GM21576 (cell line): ENCODE measurements around the gene EXOC1L.

Source experiments
- ATAC-seq: cut with Tn5 transposase; IDR thresholded peaks from one replicate; pipeline ENCODE4 v1.9.1; 2021; ENCODE audit warnings: mild to moderate bottlenecking, moderate library complexity; ENCODE audit not compliant: unreplicated experiment

The EXOC1L gene

GRCh38 chr4:55819634-55820033 lies at the start of gene EXOC1L:
EXOC1L (plus strand) TSS chr4:55819790; CDS start chr4:55820027, 237 bp downstream.
- ATAC-seq = no peak

GRCh38 chr4:55770662-55771061 lies 48.9 kb upstream of the EXOC1L start:
- no peak for ATAC-seq

- no peak for ATAC-seq
These were observed 38.2 kb upstream of the EXOC1L start for GRCh38 chr4:55781341-55781740.

- ATAC-seq = no peak
These were observed 37.8 kb upstream of the EXOC1L start for GRCh38 chr4:55781812-55782211.

GRCh38 chr4:55783584-55783983 lies 36.0 kb upstream of the EXOC1L start:
- ATAC-seq = no peak

- no peak for ATAC-seq
These were observed 34.8 kb upstream of the EXOC1L start for GRCh38 chr4:55784747-55785146.

- no peak for ATAC-seq
These were observed 27.9 kb upstream of the EXOC1L start for GRCh38 chr4:55791666-55792065.

GRCh38 chr4:55793479-55793878 lies 26.1 kb upstream of the EXOC1L start:
- ATAC-seq = no peak

GRCh38 chr4:55794053-55794452 lies 25.5 kb upstream of the EXOC1L start:
- no peak for ATAC-seq

- ATAC-seq = no peak
These were observed 24.2 kb upstream of the EXOC1L start for GRCh38 chr4:55795341-55795740.

GRCh38 chr4:55801498-55801897 lies 18.1 kb upstream of the EXOC1L start:
- no peak for ATAC-seq

- no peak for ATAC-seq
These were observed 12.0 kb upstream of the EXOC1L start for GRCh38 chr4:55807556-55807955.

- no peak for ATAC-seq
These were observed 11.4 kb upstream of the EXOC1L start for GRCh38 chr4:55808186-55808585.

GRCh38 chr4:55808632-55809031 lies 11.0 kb upstream of the EXOC1L start:
- ATAC-seq = no peak

- no peak for ATAC-seq
These were observed 1.9 kb upstream of the EXOC1L start for GRCh38 chr4:55817691-55818090.

- no peak for ATAC-seq
These were observed 689 bp downstream of the EXOC1L start for GRCh38 chr4:55820279-55820678.

GRCh38 chr4:55822329-55822728 lies 2.7 kb downstream of the EXOC1L start:
- ATAC-seq = no peak

- no peak for ATAC-seq
These were observed 5.3 kb downstream of the EXOC1L start for GRCh38 chr4:55824865-55825264.

- ATAC-seq = no peak
These were observed 7.4 kb downstream of the EXOC1L start for GRCh38 chr4:55826986-55827385.

- ATAC-seq = no peak
These were observed 8.0 kb downstream of the EXOC1L start for GRCh38 chr4:55827582-55827981.

- ATAC-seq = no peak
These were observed 10.5 kb downstream of the EXOC1L start for GRCh38 chr4:55830048-55830447.

- no peak for ATAC-seq
These were observed 11.1 kb downstream of the EXOC1L start for GRCh38 chr4:55830716-55831115.

GRCh38 chr4:55834086-55834795 lies 14.7 kb downstream of the EXOC1L start:
- ATAC-seq = no peak
